Measurements from ENCODE around the gene TYK2. TPM values are rescaled to one million over a fixed set of nuclear protein-coding genes. Genes with fewer than 3 reads are reported as not detected.

Gene TYK2
- 67.6 TPM for total RNA-seq

GRCh38 chr19:10380313-10381102 lies at the start of gene TYK2:
TYK2 (minus strand) TSS chr19:10380572; CDS start chr19:10378406, 2,166 bp downstream.

GRCh38 chr19:10420444-10421239 lies 40.3 kb upstream of the TYK2 start, which contains the start of gene PDE4A:
PDE4A (plus strand) TSS chr19:10420538; CDS start chr19:10420765, 227 bp downstream.

GRCh38 chr19:10403137-10404021 lies 23.0 kb upstream of the TYK2 start, which contains the start of gene CDC37:
CDC37 (minus strand) TSS chr19:10403542; CDS start chr19:10403479, 63 bp downstream.

GRCh38 chr19:10339380-10339960 lies 40.9 kb downstream of the TYK2 start, which contains the start of gene ICAM3:
ICAM3 (minus strand) TSS chr19:10339624; CDS start chr19:10339614, 10 bp downstream.

GRCh38 chr19:10332965-10333757 lies 47.2 kb downstream of the TYK2 start, which contains the start of gene RAVER1:
RAVER1 (minus strand) TSS chr19:10333529; CDS start chr19:10333507, 22 bp downstream.

GRCh38 chr19:10315335-10316214 lies 64.8 kb downstream of the TYK2 start, which contains the start of gene FDX2:
FDX2 (minus strand) TSS chr19:10316015; CDS start chr19:10315996, 19 bp downstream.

GRCh38 chr19:10309423-10309822 lies 70.9 kb downstream of the TYK2 start, which contains the start of gene ZGLP1:
ZGLP1 (minus strand) TSS chr19:10309815.

Small RNAs within 50 kb of the gene (small RNA-seq; reads per million reads assigned to genes)
- gene AC011511.1 (ENCODE audit: low replicate concordance) = not detected
- gene AC011511.4 (ENCODE audit: low replicate concordance) = not detected

Other genes with a start within 250 kb of the TYK2 start
- gene DNMT1, start 185.6 kb downstream of the TYK2 start, total RNA-seq = 71.1 TPM
- gene S1PR2, start 149.2 kb downstream of the TYK2 start, total RNA-seq = 3.1 TPM
- gene MRPL4, start 128.4 kb downstream of the TYK2 start, total RNA-seq = 15.0 TPM
- 1.3 TPM for gene ICAM1, start 109.5 kb downstream of the TYK2 start, total RNA-seq
- gene ICAM4, start 93.6 kb downstream of the TYK2 start, total RNA-seq = not detected
- gene ICAM5, start 90.6 kb downstream of the TYK2 start, total RNA-seq = 4.1 TPM
- 5.9 TPM for gene ZGLP1, start 70.8 kb downstream of the TYK2 start, total RNA-seq
- gene FDX2, start 64.6 kb downstream of the TYK2 start, total RNA-seq = 18.2 TPM
- 5.9 TPM for gene RAVER1, start 47.0 kb downstream of the TYK2 start, total RNA-seq
- 0.63 TPM for gene ICAM3, start 40.9 kb downstream of the TYK2 start, total RNA-seq
- gene CDC37, start 23.0 kb upstream of the TYK2 start, total RNA-seq = 52.6 TPM
- 7.8 TPM for gene PDE4A, start 40.0 kb upstream of the TYK2 start, total RNA-seq
- 38.5 TPM for gene KEAP1, start 122.8 kb upstream of the TYK2 start, total RNA-seq
- gene S1PR5, start 136.9 kb upstream of the TYK2 start, total RNA-seq = not detected
- gene ATG4D, start 163.3 kb upstream of the TYK2 start, total RNA-seq = 14.7 TPM
- 4.7 TPM for gene KRI1, start 185.4 kb upstream of the TYK2 start, total RNA-seq
- 72.6 TPM for gene CDKN2D, start 188.4 kb upstream of the TYK2 start, total RNA-seq
- not detected for gene AP1M2, start 206.7 kb upstream of the TYK2 start, total RNA-seq
- gene SLC44A2, start 245.0 kb upstream of the TYK2 start, total RNA-seq = 31.9 TPM